Cerebellar cortex (tissue), 1 donor: ENCODE results near the gene COL6A3.

Experiments
- DNase-seq: peaks from one replicate; pipeline ENCODE4 v3.0.0-alpha.2; 2015; ENCODE audit warnings: low spot score

COL6A3 gene

DNA sequence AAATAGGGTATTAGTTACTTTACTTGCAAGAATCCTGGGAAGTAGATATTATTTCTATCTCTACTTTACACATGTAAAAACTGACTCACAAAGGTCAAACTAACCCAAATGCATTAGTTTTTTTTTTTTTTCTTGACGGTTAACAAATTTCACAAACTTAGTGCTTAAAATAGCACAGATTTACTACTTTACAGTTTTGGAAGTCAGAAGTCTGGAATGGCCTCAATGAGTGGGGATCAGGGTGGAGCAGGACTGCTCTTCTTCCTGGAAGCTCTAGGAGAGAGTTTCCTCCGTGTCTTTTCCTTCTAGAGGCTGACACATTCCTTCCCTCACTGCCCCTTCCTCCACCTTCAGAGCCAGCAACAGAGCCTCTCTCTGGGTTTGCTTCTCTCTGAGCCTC is 117.2 kb downstream of the COL6A3 start:
- DNase-seq = no peak

DNA sequence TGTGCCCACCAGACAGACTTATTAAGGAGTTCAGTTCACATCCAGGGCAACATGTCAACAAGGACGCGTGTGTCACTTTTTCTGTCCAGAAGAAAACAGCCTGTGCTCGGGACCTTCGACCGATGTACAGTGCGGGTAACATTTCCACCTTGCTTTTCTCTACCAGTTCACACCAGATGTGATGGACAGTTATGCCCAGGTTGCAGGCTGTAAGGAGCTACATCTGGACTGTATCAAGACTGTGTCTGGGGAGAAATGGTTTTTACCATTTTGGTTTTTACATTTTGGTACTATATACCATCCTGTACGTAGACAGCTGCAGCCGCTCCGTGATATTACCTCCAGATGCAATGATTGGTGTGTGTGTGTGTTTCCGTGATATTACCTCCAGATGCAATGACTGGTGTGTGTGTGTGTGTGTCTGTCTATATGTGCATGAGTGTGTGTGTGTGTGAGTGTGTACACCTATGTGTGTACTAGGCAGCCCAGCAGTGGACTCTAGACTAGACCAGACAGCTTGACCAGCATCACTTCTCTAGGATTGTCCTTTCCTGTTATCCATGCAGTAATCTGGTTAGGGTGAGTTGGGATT is 118.0 kb downstream of the COL6A3 start:
- no peak for DNase-seq

DNA sequence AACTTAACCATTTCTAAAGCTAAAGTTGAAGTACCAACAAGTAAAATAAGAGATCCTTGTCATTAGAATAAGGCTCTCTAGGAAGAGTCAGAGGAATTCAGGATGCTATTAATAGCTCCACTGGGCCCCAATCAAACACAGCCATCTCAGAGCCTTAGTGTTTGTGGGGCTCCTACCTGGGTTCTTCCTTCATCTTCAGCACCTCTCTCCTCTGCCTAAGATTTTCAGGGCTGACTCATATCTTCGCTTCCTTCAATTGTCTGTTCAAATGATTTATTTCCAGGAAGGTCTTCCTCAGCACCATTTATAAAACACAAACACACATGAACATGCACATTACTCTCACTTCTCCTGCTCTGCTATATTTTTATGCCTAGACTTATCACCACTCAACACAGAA is 119.5 kb downstream of the COL6A3 start:
- DNase-seq = no peak

DNA sequence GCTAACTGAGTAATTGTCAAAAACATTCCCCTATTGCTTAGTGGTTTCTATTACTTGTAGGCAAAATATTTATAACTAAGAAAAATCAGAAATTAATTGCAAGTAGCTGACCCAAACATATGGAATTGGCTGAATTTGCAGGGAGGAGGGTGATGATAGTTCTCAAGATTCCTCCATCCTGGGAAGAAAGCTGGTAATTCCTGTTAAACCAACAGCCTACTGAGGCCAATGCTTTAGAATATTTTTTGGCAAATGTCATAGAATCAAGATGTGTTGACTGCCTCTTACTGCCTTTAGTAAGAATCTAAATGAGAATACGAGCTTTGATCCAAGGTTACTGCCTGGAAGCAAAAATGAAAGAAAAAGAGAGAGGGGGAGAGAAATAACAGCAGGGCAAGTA is 120.0 kb downstream of the COL6A3 start:
- no peak for DNase-seq

DNA sequence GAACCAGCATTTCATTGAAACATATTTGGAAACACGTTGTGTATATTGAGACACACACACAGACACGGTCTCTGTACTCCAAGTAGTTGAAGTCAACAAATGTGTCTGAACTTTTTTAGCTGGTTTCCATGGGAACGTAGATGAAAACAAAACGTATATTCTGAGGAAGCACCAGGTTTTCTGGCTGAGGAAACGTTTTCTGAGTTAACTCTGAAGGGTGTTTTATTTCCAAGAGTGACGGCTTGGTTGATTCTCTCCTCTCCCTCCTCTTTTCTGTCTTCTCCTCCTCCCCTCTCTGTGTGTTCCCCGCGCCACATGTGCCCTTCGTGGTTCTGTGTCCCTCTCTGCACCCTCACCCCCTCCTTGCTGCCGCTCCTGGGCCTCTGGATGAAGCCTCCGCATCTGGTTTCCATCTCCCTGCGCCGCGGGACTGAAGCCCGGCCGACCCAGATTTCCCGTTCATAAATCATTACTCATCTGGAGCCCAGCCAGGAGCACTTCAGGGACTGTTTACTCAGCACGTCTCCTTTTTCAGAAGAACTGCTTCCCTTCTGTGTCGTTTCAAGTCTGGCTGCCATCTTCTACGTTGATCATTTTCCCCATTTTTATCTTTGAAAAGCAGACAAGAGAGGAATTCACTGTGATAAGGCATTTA is 122.7 kb downstream of the COL6A3 start:
- peak; percentile 11 for DNase-seq

DNA sequence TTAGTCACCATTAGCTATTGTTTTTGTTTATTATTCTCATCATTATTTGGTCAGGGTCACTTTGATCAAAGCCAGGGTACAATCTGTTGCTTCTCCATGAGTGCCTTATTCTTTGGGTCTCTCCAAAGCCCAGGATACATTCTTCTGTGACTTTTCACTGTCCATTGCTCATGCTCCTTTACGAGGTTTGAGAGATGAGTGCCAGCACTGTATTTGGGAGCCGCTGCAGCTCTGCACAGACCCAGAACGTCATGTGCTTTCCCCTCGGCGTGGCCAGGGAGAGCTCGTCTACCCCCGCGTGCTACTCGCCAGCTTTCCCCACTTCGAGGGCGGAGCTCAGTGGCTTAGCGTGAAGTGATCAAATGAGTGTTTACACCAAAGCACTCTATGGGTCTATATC is 123.7 kb downstream of the COL6A3 start:
- no peak for DNase-seq

DNA sequence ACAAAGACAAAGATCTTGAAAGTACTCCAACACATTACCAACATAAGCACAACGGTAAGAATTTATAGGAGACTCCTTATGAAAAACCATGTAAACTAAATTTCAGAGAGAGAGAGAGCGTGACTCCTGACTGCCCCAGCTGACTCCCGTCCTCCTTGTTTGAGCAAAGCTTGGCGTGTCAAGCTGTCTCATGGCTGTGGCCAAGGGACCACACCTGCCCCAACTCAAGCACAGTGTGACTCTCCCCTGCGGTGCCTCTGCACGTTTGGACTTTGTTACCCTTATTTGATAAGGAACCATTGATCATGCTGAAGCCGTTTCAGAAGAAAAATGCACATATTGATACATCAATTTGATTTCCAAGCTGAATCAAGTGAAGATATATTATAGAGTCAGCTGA is 124.8 kb downstream of the COL6A3 start:
- DNase-seq = no peak

DNA sequence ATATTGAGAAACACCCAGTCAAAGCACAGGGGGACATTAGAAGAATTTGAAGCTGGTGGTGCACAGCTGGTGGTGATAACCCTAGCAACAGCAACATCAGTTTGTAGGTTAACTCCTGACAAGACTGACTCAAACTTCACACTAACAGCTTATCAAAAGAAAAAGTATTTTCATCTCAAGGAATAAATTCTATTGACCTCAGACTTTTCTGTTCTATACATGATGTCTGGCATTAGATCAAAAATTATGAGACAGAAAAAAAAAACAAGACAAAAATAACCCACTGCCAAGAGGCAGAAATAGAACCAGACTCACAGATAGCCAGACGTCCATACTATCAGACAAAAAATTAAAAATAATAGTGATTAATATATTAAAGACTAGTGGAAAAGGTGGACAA is 126.1 kb downstream of the COL6A3 start:
- DNase-seq = no peak

DNA sequence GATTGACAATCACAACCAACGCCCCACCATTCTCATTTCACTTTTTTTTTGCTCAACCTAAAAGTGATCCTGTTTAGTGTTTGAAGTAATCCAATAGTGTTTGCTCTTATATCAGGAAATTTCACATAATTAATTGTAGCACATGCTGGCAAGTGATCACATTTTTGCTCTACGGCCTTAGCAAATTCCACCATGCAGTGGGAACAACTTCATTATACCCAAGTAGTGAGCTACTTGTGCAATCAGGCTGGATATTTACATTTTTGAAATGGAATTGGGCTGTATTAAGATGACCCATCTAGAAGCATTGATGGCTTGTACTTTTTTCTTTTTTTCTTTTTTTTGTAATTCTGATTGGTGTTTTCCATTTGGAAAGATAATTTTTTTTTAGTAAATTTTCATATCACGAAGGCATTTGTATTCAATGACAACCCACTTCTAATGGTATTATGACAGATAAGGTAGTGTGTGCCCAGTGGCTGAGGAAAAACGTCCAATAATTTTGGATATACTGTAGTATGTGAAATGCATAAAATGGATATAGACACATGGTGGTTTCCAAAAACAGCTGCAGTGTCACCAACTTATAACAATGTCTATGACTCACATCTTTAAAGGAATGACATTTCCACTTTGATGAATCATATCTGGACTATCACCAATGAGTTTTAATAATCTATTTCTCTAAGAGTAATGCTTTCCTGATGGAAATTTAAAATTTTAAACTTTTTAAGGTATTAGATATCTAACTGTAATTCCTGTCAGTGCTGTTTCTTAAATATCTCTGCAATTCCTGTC is 130.6 kb downstream of the COL6A3 start:
- DNase-seq = no peak

DNA sequence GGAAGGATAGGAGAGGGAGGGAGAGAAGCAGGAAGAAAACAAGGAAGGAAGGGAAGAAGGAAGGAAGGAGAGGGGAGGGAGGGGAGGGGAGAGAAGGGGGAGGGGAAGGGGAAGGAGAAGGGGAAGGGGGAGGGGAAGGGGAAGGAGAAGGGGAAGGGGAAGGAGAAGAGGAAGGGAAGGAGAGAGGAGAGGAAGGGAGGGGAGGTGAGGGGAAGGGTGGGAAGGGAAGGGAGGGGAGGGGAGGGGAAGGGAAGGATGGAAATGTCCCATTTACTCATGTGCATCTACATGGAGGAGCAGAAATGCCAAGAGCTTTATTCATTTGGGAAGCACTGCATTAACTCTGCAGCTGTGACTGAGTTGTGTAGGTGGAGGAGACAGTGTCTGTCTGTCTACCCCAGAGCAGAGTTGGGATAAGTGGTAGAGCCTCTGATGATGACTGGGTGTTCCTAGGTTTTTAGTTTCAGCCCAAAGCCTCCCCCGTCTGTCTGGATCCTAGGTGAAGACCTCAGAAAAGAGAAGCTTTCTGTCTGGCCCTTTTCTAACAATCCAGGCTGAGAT is 131.3 kb downstream of the COL6A3 start:
- DNase-seq = no peak

DNA sequence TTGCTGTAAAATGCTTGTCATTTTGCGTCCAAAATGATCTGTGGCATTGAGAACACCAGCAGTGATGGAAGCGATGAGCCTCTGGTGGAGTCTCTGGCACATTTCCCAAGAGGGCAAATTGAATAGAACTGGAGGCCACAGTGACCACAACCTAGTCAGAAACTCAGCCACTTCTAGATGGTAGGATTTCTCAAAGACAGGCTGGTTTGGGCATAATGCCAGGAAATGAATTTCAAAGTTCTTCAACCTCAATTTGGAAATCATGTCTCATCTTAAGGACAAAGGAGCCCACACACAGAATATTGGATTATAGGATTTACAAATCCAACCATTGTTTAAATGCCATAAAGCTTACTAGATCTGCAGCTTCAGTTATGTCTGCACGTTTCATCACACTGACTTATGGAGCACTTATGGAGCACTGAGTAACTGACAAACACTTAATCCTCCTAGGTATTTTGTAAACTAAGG is 132.1 kb downstream of the COL6A3 start:
- no peak for DNase-seq

DNA sequence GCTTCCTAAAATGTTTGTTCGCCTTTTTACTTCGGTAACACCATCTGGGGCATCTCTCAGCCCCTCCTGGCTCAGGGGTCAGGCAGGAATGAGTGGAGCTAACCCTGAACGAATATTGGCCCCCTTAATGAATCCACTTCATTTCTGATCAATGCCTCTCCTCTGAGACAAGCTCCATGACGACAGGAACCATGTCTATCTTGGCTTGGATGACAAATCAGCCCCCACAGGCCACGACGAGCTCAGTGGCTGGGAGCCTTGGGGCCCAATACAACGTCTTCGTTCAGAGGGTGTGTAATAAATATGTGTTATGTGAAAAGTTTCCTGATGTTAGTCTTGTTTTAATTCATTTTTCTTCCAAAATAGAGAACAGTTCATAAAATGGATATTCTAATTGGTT is 133.0 kb downstream of the COL6A3 start:
- no peak for DNase-seq

DNA sequence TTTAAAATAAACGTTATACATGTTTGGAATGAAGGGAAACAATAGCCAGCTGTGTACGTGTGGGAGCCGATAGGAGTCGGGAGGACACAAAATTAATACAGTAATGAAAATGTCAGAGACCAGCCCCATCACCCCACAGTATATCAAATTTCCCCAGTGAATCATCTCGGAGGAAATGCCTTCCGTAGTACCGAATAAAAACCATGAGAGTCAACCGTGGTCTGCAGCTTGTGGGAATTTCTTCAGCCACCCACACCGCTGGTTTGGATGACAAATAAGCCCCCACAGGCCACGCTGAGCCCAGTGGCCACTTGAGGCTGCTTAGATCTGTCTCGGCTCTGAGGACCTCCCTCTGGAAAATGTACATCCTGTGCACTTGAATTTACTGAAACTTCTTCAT is 133.7 kb downstream of the COL6A3 start:
- no peak for DNase-seq

DNA sequence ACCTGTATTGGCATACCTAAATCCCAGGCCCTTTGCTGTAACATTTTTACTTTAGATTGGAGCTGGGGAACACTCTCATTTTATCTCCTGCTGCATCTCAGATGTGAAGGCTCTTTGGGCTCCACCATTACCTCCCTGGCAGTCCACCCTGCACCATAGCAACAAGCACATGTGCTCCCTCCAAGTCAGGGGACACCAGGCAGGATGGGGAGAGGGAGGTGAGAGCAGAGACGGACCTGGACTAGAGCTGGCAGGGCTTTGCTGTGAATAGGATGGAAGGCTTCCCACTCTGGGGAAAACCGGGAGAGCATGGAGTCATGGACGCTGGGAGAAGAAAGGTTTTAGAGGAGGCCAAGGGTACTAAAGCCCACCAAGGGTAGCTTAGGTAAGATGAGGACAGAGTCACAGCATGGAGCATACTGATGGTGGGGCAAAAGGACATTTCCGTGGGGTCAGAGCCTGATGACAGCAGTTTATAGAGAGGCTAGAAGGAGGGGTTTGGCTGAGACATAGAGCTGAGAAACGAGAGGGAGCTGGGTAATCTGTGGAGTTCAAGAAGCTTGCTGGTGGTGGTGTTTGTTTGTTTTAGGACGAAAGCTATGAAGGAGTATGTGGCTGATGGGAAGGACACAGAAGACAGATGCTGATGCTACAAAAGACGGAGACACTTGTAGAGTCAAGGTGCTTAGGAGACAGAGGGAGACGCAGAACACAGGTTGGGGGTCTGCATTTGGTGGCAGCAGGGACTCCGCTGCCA is 134.8 kb downstream of the COL6A3 start:
- no peak for DNase-seq

DNA sequence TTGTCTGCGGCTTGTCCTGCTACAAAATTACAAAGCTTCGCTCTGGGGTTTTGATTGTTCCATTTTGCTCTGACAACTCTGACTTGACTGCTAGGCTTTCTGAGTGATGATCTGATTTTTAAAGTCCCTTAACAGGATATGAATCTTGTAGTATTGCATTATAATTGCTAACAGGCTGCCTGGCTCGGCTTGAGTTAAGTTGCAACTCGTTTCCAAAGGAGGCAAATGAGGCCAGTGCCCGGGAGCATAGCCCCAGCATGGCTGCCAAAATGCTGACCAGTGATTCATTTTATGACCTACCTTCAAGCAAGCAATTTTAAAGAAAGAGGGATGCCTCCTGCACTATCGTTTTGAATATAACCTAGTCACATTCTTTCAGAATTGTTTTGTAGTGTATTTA is 135.4 kb downstream of the COL6A3 start:
- peak; percentile 5 for DNase-seq

DNA sequence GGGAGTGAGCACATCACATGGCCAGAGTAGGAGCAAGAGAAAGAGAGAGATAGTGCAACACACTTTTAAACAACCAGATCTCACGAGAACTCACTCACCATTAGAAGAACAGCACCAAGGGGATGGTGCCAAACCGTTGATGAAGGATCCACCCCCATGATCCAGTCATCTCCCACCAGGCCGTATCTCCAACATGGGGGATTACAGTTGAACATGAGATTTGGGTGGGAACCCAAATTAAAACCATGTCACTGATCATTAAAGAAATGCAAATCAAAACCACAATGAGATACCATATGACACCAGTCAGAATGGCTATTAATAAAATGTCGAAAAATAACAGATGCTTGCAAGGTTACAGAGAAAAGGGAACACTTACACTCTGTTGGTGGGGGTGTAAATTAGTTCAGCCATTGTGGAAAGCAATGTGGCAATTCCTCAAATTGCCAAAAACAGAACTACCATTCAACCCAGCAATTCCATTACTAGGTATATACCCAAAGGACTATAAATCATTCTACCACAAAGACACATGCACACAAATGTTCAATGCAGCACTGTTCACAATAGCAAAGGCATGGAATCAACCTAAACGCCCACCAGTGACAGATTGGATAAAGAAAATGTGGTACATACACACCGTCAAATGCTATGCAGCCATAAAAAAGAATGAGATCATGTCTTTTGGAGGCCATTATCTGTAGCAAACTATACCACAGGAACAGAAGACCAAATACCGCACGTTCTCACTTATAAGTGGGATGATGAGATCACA is 137.1 kb downstream of the COL6A3 start:
- no peak for DNase-seq
